Panc1 (cell line): ENCODE measurements around the gene ENTHD1. TPM values are rescaled to one million over a fixed set of nuclear protein-coding genes. Genes with fewer than 3 reads are reported as not detected.

Source experiments
- ATAC-seq: fragments of 200-7000 bp; cut with Tn5 transposase; 2 replicates; pipeline ENCODE4 v1.9.1; 2020; ENCODE audit warnings: mild to moderate bottlenecking, moderate library complexity
- BruUV-seq: library from RNA; stranded (reverse); fragments of 400-500 nt; replicated peaks from 2 replicates; lab custom pipeline; 2021; lab: Mats Ljungman, UMichigan
- CTCF ChIA-PET: fragments of 300-600 bp; sonication (Branson Sonifier 250); formaldehyde crosslinking; loops from one replicate; lab custom pipeline; 2022; ENCODE audit warnings: antibody characterized with exemption; lab: Charles Lee
- POLR2A ChIA-PET: fragments of 300-600 bp; sonication (Branson Sonifier 250); formaldehyde crosslinking; loops from one replicate; lab custom pipeline; 2022; ENCODE audit warnings: antibody characterized with exemption; lab: Charles Lee
- DNase-seq: peaks from one replicate; pipeline ENCODE4 v3.0.0-alpha.2; 2010; ENCODE audit warnings: low read depth, low spot score
- H3K27ac ChIP-seq: 2 replicates; pipeline ENCODE4 v1.5.1; 2011; ENCODE audit warnings: mild to moderate bottlenecking, low read length, inconsistent platforms
- H3K27me3 ChIP-seq: fragments of 200-500 bp; sonication (Bioruptor generic); 2 replicates; pipeline ENCODE4 v1.6.0; 2014; ENCODE audit warnings: low read length, inconsistent platforms; ENCODE audit not compliant: control insufficient read depth, insufficient read depth
- H3K36me3 ChIP-seq: fragments of 200-500 bp; sonication (Bioruptor generic); 2 replicates; pipeline ENCODE4 v1.5.1; 2014; ENCODE audit warnings: inconsistent platforms, mild to moderate bottlenecking, low read length, moderate library complexity; ENCODE audit not compliant: control insufficient read depth, insufficient read depth
- H3K4me1 ChIP-seq: 2 replicates; pipeline ENCODE4 v1.5.1; 2011; ENCODE audit warnings: inconsistent platforms, mild to moderate bottlenecking, low read length, moderate library complexity; ENCODE audit not compliant: control insufficient read depth, insufficient read depth
- H3K4me3 ChIP-seq, 2 experiments: 2 replicates each; pipeline ENCODE4 v1.5.1; 2011 to 2012; ENCODE audit warnings: low read depth in 2 of 2, low read length in 2 of 2, mild to moderate bottlenecking in 2 of 2, inconsistent platforms in 1 of 2, moderate library complexity in 1 of 2
- H3K9me3 ChIP-seq: fragments of 200-500 bp; sonication (Bioruptor generic); 2 replicates; pipeline ENCODE4 v1.5.1; 2014; ENCODE audit warnings: low read depth, mild to moderate bottlenecking, inconsistent platforms, low read length, moderate library complexity; ENCODE audit not compliant: control insufficient read depth, insufficient read depth
- CTCF ChIP-seq: fragments of 450-650 bp; IDR thresholded peaks from 2 replicates; pipeline ENCODE4 v1.5.1; 2017; ENCODE audit warnings: mild to moderate bottlenecking
- POLR2AphosphoS5 ChIP-seq: IDR thresholded peaks from 2 replicates; pipeline ENCODE4 v1.6.1; 2012; ENCODE audit warnings: mild to moderate bottlenecking, low read depth, low read length, moderate library complexity
- REST ChIP-seq, 2 experiments: IDR thresholded peaks; 2 replicates each; pipeline ENCODE4 v1.6.1; 2011 to 2012; ENCODE audit warnings: low read depth in 2 of 2, control low read depth in 1 of 2, low read length in 1 of 2, mild to moderate bottlenecking in 1 of 2, moderate library complexity in 1 of 2; ENCODE audit not compliant: insufficient read depth in 1 of 2
- SIN3A ChIP-seq: IDR thresholded peaks from 2 replicates; pipeline ENCODE4 v1.6.1; 2012; ENCODE audit warnings: low read depth, mild to moderate bottlenecking, low read length, moderate library complexity, borderline replicate concordance; ENCODE audit not compliant: insufficient read depth
- TCF7L2 ChIP-seq: IDR thresholded peaks from 2 replicates; pipeline ENCODE4 v1.6.1; 2011; ENCODE audit warnings: mild to moderate bottlenecking, low read depth, low read length, inconsistent platforms
- in situ Hi-C: cut with HindIII; loops from 2 replicates; pipeline ENCODE4 v1.10.0; 2016; ENCODE audit warnings: low sequenced_read_pairs, low pct_unique_long_range_greater_than_20kb
- intact Hi-C: fragments of 100-400 bp; cut with micrococcal nuclease; formaldehyde crosslinking; loops from one replicate; pipeline ENCODE4 v1.10.0; 2022; ENCODE audit not compliant: unreplicated experiment
- total RNA-seq: library from RNA; stranded (reverse); gene quantifications from one replicate; pipeline ENCODE4 v1.2.1, GENCODE V29; 2021; ENCODE audit not compliant: unreplicated experiment

Gene ENTHD1
- total RNA-seq, 1 experiment from 2014 or later, result not detected

DNA sequence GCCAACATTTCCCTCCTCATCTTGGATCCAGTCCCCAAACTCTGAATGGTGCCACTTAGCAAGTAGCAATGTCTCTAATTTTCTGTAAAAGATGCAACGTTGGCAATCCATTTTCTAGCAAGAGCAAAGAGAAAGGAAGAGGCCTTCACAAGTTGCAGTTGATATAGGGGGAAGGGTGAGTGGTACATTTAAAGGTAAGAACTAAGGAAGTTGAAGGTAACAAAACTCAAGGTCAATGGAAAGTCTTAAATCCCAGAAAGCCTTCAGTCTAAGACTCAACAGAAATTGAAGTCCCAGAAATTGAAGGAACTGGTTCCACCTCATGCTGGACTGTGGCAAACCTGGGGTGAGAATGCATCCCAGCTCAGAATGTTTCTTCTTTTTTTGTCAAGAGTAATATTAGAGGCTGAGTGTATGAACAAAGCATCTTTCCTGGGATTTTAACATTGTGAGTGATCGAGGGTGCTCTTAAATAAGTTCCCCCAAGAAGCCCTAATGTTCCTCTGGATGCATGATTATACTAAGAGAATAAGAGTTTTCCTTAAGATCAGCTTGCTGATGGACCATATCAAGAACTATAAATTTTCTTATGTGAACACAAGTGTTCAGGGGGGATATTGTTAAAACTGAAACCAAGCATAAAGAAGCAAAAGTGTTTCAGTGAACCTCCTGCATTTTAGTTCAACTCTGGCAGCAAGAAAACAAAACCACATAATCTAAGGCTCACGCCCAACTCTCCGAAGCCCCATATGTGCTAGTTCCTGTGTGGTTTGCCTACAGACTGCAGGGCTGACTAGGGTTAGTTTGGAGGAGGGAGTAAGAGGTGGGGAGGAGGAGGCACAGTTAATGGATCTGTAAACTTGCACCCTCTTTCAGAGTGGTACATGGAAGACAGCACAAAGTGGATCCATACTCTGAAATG lies 7.0 kb upstream of the ENTHD1 start, which contains the start of gene GRAP2:
GRAP2 (plus strand) TSS at position 779 of the 922 bp plus-strand sequence. CDS start 46,023 bp downstream, outside the sequence.
- Histone ChIP-seq H3K27ac (no peak within 1 kb of the TSS), H3K4me1 (no peaks in the 10 kb centered on the region), H3K9me3 (no peaks in the 10 kb centered on the region), H3K27me3 (peaks cover 9% of the 10 kb centered on the region), H3K36me3 (no peaks in the 10 kb centered on the region), H3K4me3 (no peak within 1 kb of the TSS)
- no peak for DNase-seq
- intact Hi-C loops, result no loop called here
- ChIA-PET POLR2A (no interaction called here), CTCF (no interaction called here)
- BruUV-seq, result no TSS peak
- TF ChIP-seq CTCF, result no peak
- no peak for TF ChIP-seq TCF7L2
- TF ChIP-seq SIN3A, result no peak
- no peak for TF ChIP-seq POLR2AphosphoS5
- TF ChIP-seq REST (IDR thresholded peaks at IDR 0.05; ENCODE audit: insufficient read depth in 1 of 2, low read depth in 2 of 2, low read length in 1 of 2), result no peak
- in situ Hi-C loops, result no loop called here
- no peak for ATAC-seq

- Histone ChIP-seq H3K4me3 (no peak overlapping the region), H3K36me3 (no peaks in the 10 kb centered on the region), H3K9me3 (no peaks in the 10 kb centered on the region), H3K27ac (no peak overlapping the region), H3K4me1 (no peaks in the 10 kb centered on the region), H3K27me3 (peaks cover 6% of the 10 kb centered on the region)
- CTCF ChIA-PET, result no interaction called here
- BruUV-seq, result no TSS peak
- DNase-seq (no peak), ATAC-seq (no peak)
- POLR2A ChIA-PET, result no interaction called here
- TF ChIP-seq REST (IDR thresholded peaks at IDR 0.05; ENCODE audit: insufficient read depth in 1 of 2, low read depth in 2 of 2, low read length in 1 of 2), result no peak
- no peak for TF ChIP-seq CTCF
- TF ChIP-seq POLR2AphosphoS5, result no peak
- TF ChIP-seq TCF7L2, result no peak
- TF ChIP-seq SIN3A, result no peak
- in situ Hi-C loops (no loop called here), intact Hi-C loops (no loop called here)
These were observed 5.4 kb upstream of the ENTHD1 start for GRCh38 chr22:39898997-39899396.
